Right renal cortex interstitium (tissue), 3 donors: Measurements from ENCODE around the gene INAFM2. TPM values are rescaled to one million over a fixed set of nuclear protein-coding genes. Genes with fewer than 3 reads are reported as not detected.

Source experiments
- DNase-seq, 3 donors: peaks; one replicate each; pipeline ENCODE4 v3.0.0-alpha.2; 2013; ENCODE audit warnings: low read depth in 3 of 3, low spot score in 2 of 3
- polyA plus RNA-seq, 3 donors: library from polyadenylated mRNA; unstranded; fragments of 120-200 nt; gene quantifications; one replicate each; pipeline ENCODE4 v1.2.1, GENCODE V29; 2013; ENCODE audit not compliant: insufficient read length in 3 of 3

Gene INAFM2
- polyA plus RNA-seq, 3 donors, result 17.7 to 18.1 (median 17.8) TPM

DNA sequence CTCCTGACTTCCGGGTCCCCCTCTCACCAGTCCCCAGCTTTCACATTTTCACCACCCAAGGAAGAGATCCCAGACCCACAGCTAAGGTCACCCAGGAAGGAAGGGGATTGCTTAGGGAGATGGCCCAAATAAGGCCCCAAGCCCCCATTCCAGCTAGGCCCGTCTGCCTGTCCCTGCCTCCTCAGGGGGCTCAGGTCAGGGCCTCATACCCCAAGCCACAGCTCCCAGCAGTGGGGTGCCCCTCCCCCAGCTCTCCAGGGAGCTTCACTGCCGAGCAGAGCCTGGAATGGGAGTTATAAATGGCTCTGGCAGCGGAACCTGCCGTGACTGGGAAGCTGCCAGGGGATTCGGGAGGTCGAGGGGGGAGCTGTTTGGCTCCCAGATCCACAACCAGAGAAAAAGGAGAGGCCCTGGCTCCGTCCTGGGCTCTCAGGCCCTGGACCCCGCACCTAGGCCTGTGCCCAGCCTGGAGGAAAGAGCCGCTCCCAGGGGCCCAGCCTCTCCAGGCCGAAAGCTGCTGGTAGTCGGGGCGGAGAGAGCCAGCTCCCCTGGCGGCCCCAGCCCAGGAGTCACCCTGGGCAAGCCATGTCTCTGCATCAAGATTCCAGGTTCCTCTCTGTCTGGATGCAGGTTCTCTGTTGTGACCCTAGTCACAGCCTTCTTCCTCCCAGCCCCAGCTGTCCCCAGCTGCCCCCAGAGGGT, 16.7 kb downstream of the INAFM2 start:
- no peak for DNase-seq

DNA sequence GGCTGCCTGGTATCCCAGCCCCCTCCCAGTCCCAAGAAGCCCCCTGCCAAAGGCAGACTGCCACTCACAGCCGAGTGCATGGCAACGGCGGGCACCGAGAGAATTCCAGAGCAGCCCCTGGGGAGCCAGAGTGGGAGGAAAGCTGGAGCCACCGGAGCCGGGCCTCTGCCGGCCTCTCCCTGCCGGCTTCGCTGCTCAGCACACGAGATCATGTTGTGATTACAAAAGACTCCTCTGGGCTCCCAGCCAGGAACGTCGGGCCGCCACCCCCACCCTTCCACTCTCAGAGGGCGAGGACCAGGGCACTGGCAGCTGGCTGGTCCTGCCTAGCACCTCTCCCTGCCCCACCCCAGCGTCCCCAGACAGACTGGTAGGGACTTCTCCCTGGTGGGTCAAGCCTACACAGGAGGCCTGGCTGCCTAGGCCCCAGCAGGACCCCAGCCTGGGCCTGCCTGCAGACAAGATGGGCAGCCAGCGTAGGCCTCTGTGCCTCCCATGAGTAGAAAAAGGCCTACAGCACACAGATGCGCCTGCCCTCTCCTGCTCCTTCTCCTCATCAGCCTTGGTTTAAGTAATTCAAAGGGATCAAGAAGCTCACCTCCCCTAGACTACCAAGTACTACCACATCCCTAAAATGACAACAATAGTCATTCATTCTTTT, 17.4 kb downstream of the INAFM2 start, which contains the start of gene CCDC9B:
Gene CCDC9B (minus strand): TSS at position 200 of the 661 bp plus-strand sequence. CDS start 120 bp downstream, at position 80.
- DNase-seq, result peak in 1 of 3 donors; percentile 38

DNA sequence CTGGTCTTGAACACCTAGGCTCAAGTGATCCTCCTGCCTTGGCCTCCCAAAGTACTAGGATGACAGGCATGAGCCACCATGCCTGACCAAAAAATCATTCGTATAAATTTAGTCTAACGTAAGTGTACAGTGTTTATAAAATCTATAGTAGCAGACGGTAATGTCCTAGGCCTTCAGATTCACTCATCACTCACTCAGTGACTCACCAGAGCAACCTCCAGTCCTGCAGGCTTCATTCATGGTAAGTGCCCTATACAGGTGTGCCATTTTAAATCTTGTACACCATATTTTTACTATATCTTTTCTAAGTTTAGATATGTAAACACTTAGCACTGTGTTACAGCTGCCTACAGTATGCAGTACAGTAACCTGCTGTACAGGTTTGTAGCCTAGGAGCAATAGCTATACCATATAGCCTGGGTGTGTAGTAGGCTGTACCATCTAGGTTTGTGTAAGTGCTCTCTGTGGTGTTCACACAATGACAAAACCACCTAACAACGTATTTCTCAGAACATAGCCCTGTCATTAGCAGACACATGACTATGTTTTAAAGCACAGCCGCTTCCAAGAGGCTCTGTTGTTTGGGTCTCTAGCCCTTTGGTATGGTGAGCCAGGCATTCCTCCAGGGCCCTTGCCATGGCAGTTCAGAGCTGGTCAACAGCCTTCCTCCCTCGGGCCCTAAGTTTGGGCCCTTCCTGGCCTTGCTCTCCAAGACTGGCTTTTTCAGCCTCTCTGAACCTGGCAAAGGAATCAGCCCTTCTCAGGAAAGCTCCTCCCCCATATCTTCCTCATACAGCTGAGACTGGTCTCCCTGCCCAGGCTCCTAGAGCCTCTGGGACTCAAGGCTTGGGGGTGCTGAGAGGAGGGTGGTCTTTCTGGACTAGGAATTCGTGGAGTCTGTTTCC, 19.2 kb downstream of the INAFM2 start:
- no peak for DNase-seq

DNA sequence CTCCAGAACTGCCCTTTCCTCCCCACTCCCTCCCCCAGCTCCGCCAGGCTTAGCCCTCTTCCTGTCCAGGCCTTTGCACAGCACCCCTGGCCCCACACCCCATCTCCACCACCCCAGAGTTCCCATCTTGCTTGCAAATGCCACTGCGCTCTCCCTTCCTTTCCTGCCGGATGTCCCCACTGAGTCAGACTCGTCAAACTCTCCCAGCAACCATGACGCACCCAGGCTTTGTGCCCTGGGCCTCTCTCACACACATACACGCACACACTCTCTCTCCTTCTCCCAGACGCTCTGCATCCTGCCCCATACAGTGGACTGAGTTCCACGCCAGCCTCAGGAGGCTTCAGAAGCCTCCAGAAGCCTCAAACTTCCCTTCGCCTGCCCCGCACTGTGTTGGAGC, 20.0 kb downstream of the INAFM2 start:
- no peak for DNase-seq

DNA sequence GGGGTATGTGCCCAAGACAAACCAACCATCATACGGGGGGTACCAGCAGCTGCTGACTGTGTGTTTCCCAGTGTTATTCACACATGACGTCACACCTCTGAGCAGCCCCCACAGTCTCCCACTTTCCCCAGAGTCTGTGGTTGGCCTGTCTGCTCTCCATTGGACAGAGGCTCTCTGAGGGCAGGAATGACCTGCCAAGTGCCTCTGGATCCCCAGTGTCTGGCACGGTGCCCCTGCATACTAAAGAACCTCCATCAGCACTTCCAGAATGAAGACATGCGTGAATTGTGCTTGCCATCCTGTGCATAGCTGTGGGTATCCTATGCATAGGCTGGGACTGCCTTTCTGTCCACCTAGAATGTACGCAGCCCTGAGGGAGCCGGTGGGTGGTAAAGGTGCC, 20.7 kb downstream of the INAFM2 start:
- DNase-seq, result no peak

DNA sequence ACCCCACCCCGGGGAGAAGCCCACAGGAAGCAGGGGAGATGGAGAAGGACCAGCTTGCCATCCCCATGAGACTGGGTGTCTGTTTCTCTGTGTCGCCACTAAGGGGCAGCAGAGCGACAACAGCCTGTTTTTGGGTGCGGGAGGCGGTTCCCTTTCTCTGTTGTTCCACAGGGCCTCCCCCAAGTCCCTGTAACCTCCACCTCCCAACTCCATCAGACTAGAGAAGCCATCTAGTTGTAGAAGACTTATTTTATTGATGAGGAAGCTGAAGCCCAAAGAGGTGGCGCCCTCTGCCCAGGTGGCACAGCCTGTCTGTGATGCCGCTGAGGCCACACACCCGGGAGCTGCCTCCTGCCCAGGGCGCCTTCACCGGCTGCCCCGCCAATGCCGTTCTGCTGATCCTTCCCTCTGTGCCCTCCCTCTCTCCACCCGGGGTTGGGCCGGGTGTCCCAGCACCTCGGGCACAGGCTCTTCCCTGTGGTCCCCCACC, 21.2 kb downstream of the INAFM2 start:
- no peak for DNase-seq

DNA sequence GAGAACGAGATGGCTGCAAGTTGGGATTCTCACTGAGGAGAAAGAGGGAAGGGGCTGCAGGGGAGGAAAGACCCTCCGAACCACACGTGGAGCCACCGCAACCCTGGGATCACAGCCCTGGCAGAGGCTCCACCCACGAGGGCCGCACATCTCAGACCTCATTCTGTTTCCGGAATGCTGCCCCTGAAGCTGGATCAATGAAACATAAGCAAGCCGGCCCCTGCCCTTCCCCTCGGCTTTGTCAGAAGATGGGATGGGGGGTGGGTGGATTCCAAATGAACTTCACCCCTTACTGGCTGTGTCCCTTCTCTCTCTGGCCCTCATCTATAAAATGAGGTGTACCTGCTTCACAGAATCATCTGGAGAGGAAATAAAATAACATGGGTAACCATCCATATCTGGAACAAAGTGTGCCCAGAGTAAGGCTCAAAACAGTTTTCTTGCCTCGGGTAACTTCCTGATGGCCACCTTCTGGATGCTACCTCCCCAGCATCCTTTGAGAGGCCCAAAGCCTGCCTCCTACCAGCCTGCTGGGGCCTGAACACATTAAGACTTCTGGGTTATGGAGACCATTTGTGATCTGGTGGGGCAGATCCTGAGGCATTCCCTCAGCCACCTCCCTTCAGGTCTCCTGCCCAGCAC, 21.9 kb downstream of the INAFM2 start:
- DNase-seq, result no peak

DNA sequence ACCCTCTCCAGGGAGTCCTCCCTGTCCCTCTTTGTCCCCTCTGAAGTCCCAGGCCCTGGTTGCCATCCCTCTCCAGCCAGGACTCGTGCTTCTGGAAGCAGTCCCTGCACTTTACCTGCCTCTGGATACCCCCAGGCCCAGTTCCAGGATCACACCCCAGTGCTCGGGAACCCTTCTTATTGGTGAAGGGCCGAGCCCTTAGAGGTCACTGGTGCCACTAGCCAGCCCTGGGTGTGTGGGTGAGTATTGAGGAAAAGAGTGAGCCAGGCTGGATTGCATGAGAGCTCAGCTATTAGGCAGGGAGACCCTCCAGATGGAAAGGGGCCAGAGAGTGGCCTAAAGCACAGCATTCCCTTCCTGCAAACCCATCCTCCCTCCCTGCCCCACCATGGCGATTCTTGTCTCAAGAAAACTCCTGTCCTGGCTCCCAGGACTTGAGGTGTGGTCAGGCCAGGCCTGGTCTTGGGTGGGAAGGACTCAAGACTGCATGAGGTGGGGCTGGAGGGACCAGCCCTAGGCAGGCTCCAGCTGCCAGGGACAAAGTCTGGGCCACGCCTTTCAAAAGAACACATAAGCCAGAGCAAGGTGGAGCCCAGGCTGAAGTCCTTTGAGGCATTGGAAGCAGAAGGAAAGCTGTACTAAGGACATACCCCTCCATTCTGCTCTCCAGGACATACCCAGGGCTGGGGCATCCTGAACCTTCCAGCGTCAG, 22.5 kb downstream of the INAFM2 start:
- DNase-seq, result no peak

DNA sequence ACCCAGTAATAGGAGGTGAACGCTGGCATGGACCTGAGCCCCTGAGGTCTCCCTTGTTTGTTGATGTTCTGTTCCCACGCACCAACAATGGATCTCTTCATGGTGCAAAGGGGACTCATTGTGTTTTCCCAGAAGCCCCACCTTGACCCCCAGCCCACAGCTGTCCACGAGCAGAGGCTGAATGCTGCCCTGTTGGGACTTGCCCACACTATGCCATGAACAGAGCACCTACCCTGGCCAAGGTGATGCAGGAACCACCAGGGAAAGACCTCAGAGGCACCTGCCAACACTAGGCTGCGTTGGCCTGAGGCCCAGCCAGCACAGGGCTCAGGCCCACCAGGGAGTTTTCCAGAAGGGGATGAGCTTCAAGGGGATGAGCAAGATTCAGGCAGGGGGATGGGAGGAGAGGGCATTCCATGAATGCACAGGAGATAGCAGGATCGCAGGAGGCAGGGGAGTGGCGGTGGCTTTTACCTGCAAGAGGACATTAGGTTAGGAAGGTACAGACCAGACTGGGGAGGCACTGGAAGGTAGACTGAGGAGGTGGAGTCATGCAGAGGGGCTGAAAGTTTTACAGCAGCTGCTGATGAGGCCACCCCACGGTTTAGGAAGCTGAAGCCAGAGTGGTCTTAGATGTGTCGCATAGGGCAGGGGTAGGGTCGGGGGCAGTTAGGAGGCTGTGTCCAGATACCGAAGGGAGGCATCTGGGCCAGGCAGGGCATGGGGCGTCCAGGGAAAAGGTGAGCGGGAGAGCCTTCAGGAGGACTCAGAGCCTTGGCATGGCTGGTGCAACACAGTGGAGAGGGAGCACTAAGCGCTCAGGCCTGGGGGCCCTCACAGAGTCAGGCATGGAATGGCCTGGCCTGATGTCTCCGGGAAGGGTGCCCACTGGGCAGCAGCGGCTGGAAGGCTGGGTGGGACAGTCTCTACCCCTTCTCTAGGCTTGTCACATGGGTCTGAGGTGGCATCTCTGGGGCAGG, 23.4 kb downstream of the INAFM2 start:
- no peak for DNase-seq

DNA sequence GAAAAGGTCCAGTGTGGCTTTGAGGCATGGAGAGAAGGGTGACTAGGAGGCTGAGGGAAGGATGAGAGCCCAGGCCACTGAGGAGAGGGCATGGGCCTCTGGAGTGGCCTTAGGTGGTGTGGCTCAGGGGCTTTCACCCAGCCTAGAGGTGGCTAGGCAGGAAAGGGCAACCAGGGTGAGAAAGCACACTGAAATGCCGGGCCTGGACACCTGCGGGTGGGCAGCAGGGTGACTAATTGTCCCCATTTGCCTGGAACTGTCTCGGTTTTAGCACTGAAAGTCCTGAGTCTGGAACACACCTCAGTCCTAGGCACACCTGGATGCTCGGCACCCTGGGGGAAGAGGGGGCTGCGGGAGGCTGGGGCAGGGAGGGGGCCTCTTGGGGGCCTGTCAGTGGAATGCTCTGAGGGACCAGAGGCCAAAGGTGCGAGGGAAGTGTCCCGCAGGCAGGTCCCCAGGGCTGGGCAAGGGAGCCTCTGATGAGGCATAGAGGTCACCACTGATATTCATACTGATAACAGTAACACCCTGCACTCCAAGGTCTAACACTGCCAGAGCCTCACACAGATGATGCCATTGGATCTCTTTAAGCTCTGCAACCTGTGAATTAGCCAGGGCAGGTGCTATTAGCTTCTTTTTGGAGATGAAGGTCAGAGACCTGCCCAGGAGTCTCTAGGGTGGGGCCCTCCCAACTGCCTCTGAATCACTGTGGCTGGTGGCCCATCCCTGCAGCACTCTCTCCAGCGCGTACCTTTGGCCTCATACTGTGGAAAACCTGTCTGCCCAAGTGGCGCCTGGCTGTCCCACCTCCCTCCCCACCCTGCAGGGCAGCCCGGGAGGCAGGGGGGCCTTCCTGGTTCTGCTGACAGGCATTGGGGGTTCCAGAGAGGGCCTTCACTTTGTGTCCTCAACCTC, 24.3 kb downstream of the INAFM2 start:
- DNase-seq, result no peak

DNA sequence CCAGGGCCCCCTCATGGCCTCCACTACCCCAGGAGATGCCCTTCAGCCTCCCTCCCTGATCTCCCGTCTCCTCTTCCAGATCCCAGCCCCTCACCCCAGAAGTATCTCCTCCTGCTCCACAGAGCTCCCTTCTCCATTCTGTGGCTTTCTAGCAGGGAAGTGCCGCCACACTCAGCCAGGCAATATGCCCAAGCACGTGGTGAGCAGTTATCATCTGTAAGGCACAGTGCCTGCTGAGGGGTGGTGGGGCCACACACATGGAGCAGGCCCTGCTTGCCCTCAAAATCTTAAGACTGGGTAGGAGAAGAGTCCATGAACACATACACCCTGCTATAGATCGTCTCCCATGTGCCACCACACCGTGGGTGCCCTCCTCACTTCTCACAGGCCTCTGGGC, 25.0 kb downstream of the INAFM2 start:
- DNase-seq, result no peak

DNA sequence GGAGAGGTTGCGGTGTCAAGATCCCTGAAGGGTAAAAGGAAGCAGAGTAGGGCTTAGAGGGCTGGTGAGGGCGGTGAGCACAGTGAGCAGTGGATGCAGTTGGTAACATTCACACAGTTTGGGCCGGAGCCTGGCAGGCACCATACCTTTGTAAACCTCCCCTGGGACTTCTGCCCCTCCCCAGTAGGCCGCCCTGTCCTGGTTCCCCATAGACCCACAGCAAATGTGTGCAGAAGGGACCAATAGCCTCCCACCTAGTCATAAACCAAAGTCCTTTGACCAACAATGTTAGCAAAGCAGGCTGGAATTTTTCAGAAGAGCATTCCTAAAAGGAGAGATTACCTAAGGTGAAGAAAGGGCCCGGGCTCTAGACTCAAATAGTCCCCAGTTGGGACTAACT, 25.7 kb downstream of the INAFM2 start:
- no peak for DNase-seq

DNA sequence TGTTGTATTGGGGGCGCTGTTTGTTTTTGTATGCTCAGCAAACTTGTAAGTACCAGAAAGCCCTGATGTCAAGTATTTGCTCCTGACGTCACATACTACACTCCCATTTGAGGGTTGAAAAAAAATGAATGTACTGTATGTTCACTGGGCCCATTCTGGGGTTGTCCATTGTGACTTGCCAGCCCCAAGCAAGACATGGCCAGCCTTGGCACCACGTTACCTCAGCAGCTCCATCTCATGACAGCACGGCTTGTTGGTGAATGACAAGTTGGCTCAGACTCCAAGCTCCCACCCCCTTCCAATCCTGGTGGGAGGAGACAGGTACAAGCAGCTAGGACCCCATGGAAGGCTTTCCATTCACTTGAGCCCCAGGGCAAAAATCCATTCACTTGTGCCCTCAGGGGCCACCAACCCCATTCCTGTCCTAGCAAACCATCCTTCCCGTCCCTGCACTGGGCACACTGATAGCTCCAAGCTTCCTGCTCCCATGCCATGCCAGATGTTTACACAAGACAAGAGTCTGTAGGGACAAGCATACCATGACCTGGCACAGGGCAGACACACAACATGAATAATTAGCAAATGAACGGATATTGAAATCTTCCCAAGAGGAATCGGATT, 28.9 kb downstream of the INAFM2 start:
- no peak for DNase-seq

DNA sequence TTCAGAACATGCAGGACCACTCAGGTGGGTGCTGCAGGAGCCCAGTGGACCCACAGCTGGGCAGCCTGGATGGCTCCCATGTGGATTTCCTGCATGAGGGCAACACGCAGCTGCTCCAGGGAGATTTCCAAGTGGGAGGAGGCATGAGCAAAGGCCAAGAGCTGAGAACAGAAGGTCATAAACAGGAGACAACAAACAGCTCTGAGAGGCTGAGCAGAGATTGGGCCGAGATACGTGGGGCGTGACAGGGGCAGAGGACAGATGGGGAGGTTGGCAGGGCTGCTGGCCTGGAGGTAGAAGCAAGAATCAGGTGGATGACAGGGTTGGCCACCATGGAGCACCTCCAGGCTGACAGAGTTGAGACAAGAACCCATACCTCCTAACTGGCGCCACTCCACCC, 30.2 kb downstream of the INAFM2 start:
- no peak for DNase-seq

DNA sequence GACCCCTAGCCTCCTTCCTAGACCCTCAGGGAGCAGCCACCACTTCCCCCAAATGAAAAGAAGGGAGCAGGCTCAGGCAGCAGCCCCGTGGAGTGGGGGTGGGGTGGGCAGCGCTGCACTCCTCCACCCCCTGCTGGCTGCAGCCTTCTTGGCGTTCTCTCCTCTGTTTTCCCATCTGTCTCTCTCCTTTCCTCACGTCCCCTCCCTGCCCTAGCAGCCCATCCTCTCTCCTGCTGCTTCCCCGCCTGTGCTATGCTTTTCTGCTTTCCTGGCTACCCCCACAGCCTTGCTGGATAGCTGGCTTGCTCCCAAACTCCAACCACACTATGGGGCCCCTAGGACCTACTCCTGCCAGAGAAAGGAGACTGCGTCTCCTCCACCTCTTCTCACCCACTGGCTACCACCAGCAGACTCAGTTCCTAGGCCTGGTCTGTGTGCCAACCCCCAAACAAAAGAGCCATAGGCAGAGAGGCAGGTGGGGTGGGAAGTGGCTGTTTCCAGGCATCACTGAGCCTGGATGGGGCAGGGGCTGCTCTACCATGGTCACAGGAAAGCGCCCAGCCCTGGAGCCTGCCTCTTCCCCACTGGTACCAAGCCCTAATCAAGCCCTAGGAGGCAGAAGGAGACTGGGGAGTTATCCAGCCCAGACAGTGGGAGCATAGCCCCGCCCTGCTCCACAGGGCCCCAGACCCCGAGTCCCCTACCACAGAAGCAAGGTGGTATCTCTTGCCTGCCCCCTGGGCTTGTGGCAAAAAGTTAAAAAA, 31.1 kb downstream of the INAFM2 start:
- no peak for DNase-seq

DNA sequence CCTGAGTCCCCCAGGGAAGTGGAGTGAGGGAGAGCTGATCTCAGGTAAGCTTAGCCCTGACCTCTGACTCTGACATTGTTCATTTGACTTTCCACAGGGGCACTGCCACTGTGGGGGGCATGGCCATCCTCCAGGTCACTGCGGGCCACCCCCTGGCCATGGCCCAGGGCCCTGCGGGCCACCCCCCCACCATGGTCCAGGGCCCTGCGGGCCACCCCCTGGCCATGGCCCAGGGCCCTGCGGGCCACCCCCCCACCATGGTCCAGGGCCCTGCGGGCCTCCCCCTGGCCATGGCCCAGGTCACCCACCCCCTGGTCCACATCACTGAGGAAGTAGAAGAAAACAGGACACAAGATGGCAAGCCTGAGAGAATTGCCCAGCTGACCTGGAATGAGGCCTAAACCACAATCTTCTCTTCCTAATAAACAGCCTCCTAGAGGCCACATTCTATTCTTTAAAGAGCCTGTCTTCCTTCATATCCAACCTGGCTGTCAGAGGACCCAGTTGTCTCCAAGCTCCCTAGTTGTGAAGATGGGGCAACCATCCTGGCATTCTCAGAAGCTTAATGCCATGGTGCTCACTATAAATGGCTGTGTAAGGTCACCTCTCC, 32.6 kb downstream of the INAFM2 start:
- no peak for DNase-seq
